ENCODE results near the gene IL4I1.
"Not testable (repeated sequence)": the region's sequence is repeated elsewhere in the genome, so short reads cannot be mapped to it uniquely, and the experiment has no call there.

The IL4I1 gene

DNA sequence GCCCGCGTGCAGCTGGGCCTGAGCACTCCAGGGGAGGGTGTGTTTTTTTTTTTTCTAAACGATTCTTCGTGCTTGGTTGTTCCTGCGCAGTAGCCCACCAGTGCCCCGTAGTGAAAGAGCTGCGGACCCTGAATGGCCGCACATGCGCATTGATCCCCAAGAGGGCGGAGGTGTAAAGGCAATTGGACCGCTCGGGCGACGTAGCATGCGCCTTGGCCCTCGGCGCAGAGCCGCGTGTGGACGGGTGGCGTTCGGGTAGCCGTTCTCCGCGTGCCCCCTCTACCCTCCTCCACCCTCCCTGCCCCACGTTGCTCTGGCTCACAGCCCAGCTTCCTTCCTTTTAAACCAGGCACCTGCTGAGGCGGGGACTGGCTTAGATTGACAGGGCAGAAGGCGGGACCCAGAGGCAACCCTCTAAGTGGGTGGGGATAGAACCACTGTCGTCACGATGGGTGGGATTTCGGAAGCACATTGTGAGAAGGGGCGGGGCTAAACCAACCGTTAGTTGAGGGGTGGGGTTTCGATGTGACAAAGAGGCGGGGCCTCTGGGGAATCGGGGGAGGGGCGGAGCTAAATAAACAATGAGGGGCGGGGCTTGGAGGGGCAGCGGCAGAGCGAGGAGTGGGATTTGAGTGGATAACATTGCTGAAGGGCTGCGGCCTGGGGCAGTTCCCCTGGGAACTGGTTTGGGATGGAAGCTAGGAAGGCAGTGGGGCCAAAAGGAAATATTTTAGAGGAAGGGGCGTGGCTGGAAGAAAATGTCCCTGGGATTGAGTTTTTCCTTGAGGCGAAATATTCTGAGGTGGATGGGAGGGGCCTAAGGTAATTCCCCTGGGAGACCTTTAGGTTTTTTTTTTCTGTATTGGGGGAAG is 33.2 kb upstream of the IL4I1 start:
- peak overlapping the region; percentile 92 for H3K4me3 ChIP-seq (ENCODE audit: low read length)
- TF ChIP-seq, protein P1, sequence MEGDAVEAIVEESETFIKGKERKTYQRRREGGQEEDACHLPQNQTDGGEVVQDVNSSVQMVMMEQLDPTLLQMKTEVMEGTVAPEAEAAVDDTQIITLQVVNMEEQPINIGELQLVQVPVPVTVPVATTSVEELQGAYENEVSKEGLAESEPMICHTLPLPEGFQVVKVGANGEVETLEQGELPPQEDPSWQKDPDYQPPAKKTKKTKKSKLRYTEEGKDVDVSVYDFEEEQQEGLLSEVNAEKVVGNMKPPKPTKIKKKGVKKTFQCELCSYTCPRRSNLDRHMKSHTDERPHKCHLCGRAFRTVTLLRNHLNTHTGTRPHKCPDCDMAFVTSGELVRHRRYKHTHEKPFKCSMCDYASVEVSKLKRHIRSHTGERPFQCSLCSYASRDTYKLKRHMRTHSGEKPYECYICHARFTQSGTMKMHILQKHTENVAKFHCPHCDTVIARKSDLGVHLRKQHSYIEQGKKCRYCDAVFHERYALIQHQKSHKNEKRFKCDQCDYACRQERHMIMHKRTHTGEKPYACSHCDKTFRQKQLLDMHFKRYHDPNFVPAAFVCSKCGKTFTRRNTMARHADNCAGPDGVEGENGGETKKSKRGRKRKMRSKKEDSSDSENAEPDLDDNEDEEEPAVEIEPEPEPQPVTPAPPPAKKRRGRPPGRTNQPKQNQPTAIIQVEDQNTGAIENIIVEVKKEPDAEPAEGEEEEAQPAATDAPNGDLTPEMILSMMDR (conservative IDR thresholded peaks at IDR 0.05; ENCODE audit: low read length) = no peak
- DNase-seq (ENCODE audit: low read depth) = peak; percentile 95

DNA sequence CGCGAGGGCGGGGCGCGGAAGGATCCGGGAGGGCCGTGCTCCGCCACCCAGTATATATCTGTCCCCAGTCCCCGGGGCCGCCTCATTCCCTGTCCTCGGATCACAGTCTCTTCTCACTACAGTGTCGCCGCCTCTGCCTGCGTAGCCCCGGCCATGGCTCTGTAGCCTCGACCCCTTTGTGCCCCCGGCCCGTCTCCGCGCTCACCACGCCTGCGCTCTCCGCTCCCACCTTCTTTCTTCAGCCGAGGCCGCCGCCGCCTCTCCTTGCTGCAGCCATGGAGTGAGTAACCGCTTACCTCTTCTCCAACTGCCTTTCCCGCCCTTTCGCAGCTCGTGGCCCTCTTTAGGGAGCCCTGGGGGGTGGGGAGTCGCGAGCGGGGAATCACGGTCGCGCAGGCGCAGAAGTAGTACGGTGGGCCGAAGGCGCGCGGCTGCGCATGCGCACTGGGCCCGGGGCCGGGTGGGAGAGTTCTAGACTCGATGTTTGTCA is 32.5 kb upstream of the IL4I1 start, which contains the start of the genes ATF5 and NUP62:
Gene ATF5 (plus strand): TSS at position 85 of the 490 bp plus-strand sequence. CDS start 1,646 bp downstream, outside the sequence.
Gene NUP62 (minus strand): TSS at position 384 of the 490 bp plus-strand sequence. CDS start 19,697 bp downstream, outside the sequence.
- TF ChIP-seq, protein P1 (conservative IDR thresholded peaks at IDR 0.05; ENCODE audit: low read length) = no peak
- DNase-seq (ENCODE audit: low read depth) = peak; percentile 72
- H3K4me3 ChIP-seq (ENCODE audit: low read length) = peak within 1 kb of the TSS; percentile 92

DNA sequence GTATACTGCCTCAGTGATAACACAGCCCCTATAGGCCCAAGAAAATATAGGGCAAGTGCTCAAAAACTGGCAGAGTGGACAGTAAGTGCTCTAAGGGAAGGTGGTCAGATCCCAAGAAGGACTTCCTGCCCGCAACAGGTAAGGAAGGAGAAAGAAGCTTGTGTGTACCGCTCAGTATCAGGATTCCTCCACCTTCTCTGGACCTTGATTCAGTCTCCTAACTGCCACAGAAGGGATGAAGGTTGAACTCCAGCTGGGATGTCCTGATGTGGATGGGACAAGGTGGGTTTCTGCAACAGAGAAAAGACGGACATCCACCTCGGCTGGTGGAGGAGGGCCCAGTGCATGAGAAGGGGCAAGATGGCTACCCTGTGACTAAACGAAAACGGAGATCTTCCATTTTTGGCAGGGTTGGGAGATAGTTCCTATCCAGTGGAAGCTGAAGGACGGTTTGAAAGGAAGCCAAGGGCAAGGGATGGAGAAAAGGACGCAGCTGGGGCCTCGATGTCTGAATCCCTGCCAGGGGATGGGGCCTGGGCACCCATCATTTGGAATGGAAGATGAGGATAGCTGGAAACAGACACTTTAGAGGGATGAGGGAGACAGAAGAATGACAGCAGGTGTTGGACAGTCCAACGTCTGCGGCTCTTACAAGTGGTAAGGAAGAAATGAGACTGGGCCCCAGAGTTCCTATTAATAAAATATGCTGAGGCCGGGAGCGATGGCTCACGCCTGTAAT is 31.0 kb upstream of the IL4I1 start:
- peak overlapping the region; percentile 12; the same call in 1 of the 2 replicates for H3K4me3 ChIP-seq (ENCODE audit: low read length)
- DNase-seq (ENCODE audit: low read depth) = no peak
- TF ChIP-seq, protein P1 (conservative IDR thresholded peaks at IDR 0.05; ENCODE audit: low read length) = no peak

DNA sequence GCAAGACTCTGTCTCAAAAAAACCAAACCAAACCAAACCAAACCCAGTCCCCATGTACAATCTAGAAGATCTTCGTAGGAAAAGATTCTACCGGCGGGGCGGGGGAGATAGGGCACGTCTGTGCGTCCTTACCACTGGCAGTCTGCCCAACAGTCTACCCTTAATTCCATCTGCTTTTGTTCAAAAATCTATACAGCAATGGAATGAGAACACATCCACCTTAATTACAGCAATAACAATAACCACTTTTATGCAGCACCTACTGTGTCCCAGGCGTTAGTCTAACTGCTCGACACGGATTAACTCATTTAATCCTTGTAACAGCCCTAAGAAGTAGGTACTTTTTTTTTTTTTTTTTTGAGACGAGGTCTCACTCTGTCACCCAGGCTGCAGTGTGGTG is 29.8 kb upstream of the IL4I1 start:
- TF ChIP-seq, protein P1 (conservative IDR thresholded peaks at IDR 0.05; ENCODE audit: low read length) = no peak
- no peak overlapping the region for H3K4me3 ChIP-seq (ENCODE audit: low read length)
- no peak for DNase-seq (ENCODE audit: low read depth)

GRCh38 chr19:49925486-49925885 is 28.8 kb upstream of the IL4I1 start:
- TF ChIP-seq, protein P1 (conservative IDR thresholded peaks at IDR 0.05; ENCODE audit: low read length) = no peak
- no peak for DNase-seq (ENCODE audit: low read depth)
- H3K4me3 ChIP-seq (ENCODE audit: low read length) = no peak overlapping the region

GRCh38 chr19:49924881-49925210 is 28.2 kb upstream of the IL4I1 start:
- DNase-seq (ENCODE audit: low read depth); H3K4me3 ChIP-seq (ENCODE audit: low read length): not testable (repeated sequence)

DNA sequence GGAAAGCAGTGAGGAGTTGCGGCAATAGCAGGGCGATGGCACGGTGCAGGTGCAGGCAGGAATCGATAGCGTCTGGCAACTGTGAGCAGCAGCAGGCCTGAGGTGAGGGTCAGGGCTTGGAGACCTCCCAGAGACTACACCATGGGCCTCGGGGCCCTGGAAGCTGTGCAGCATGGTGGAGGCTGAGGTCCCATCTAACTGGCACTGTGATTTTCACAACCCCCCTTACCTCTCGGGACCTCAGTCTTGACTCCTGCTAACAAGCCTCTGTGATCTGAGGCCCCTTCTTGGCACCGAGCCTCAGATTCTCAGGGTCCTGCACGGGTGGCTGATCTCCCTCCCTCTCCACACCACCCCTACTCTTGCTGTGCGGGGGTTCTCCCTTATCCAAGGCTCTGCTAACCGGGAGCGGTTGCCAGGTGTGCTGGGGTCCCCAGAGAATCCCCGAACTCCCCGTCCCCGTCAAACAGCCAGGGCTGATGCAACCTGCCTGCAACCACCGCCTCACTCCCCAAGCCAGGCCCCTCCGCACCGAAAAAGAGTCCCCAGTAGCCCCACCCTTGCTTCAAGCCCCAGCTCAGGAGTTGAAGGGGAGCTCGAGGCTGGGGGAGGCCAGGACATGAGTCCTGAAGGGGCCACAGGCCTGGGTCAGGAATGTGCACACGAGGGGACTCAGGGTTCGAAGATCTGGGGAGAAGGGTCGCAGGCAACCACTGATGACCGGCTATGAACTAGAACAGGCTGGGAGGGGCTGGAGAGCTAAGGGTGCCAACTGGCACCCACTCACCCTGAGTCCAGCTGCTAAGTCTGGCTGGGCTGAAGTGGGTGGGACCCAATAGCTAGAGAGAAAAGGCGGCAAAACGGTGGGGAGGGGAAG is 27.6 kb upstream of the IL4I1 start:
- peak; percentile 41 for DNase-seq (ENCODE audit: low read depth)
- no peak overlapping the region for H3K4me3 ChIP-seq (ENCODE audit: low read length)
- TF ChIP-seq, protein P1 (conservative IDR thresholded peaks at IDR 0.05; ENCODE audit: low read length) = no peak

Data from AG10803 (cell line).